GM10266 (cell line): ENCODE data around the gene PPM1J.

Source experiments
- DNase-seq: peaks from one replicate; pipeline ENCODE4 v3.0.0; 2012; ENCODE audit errors: extremely low spot score
- CTCF ChIP-seq: IDR thresholded peaks from 2 replicates; pipeline ENCODE4 v1.5.1; 2012; ENCODE audit warnings: mild to moderate bottlenecking, low read depth; ENCODE audit not compliant: control insufficient read depth, insufficient read depth; ENCODE audit errors: missing control alignments

The PPM1J gene

GRCh38 chr1:112718691-112719418 lies 3.7 kb upstream of the PPM1J start:
- DNase-seq, result peak; percentile 84
- TF ChIP-seq CTCF, result peak; percentile 91

GRCh38 chr1:112717263-112717873 lies 2.2 kb upstream of the PPM1J start:
- no peak for DNase-seq
- no peak for TF ChIP-seq CTCF

GRCh38 chr1:112716133-112716720 lies 1.1 kb upstream of the PPM1J start:
- DNase-seq, result peak; percentile 85
- TF ChIP-seq CTCF, result peak; percentile 95

- no peak for DNase-seq
- TF ChIP-seq CTCF, result no peak
Measured at GRCh38 chr1:112714313-112715263, 544 bp downstream of the PPM1J start.

GRCh38 chr1:112713466-112714312 lies 1.4 kb downstream of the PPM1J start:
- no peak for DNase-seq
- no peak for TF ChIP-seq CTCF

GRCh38 chr1:112712701-112713128 lies 2.4 kb downstream of the PPM1J start:
- no peak for DNase-seq
- TF ChIP-seq CTCF, result no peak
